HepG2 (cell line): ENCODE measurements around the gene DAB1. TPM values are rescaled to one million over a fixed set of nuclear protein-coding genes. Genes with fewer than 3 reads are reported as not detected.

ENCODE experiments used
- ATAC-seq: fragments of 200-7000 bp; cut with Tn5 transposase; 3 replicates; pipeline ENCODE4 v1.9.1; 2020; ENCODE audit warnings: mild to moderate bottlenecking, moderate library complexity
- BruUV-seq: library from RNA; stranded (reverse); fragments of 400-500 nt; replicated peaks from 2 replicates; lab custom pipeline; 2021; lab: Mats Ljungman, UMichigan
- CTCF ChIA-PET: fragments of 300-600 bp; formaldehyde crosslinking; extraction: SDS; loops from one replicate; lab custom pipeline; 2021; ENCODE audit warnings: low total read pairs, inconsistent platforms, low intra/inter-chr PET ratio; lab: Yijun Ruan, JAX
- POLR2A ChIA-PET: fragments of 350-600 bp; sonication (Branson Sonifier 250); formaldehyde crosslinking; loops from one replicate; lab custom pipeline; 2020; ENCODE audit warnings: antibody characterized with exemption, inconsistent platforms; lab: Yijun Ruan, JAX
- DNase-seq: peaks from one replicate; pipeline ENCODE4 v3.0.0-alpha.2; 2015; ENCODE audit warnings: low spot score
- FAIRE-seq: peaks from 3 replicates; lab custom pipeline; 2011; peaks lifted over from hg19 to GRCh38; lab: Jason Lieb, UNC
- H2AFZ ChIP-seq: one replicate; pipeline ENCODE4 v1.6.1; 2011; ENCODE audit warnings: low read length, inconsistent platforms
- H3K27ac ChIP-seq: fragments of 300-600 bp; 3 replicates; pipeline ENCODE4 v1.8.0; 2011; ENCODE audit warnings: mixed run types, mild to moderate bottlenecking, mixed read lengths, low read length, inconsistent platforms; ENCODE audit not compliant: insufficient read depth; ENCODE audit errors: extremely low read length
- H3K27me3 ChIP-seq, 2 experiments: fragments of 200-600 bp in 1 of 2; 2 replicates in 1 of 2; 3 replicates in 1 of 2; pipeline versions ENCODE4 v1.6.0 to v1.8.0; 2011; ENCODE audit warnings: low read length in 2 of 2, mild to moderate bottlenecking in 2 of 2, moderate library complexity in 2 of 2, inconsistent platforms in 1 of 2; ENCODE audit not compliant: insufficient read depth in 2 of 2, control insufficient read depth in 1 of 2
- H3K36me3 ChIP-seq, 2 experiments: fragments of 200-600 bp in 1 of 2; replicated peaks in 1 of 2; 2 replicates in 1 of 2; 3 replicates in 1 of 2; pipeline versions ENCODE4 v1.5.1 to v1.8.0; 2011; ENCODE audit warnings: low read length in 2 of 2, inconsistent platforms in 1 of 2; ENCODE audit not compliant: insufficient read depth in 2 of 2, control insufficient read depth in 1 of 2
- H3K4me1 ChIP-seq: 2 replicates; pipeline ENCODE4 v1.5.1; 2012; ENCODE audit warnings: low read length, inconsistent platforms; ENCODE audit not compliant: insufficient read depth
- H3K4me2 ChIP-seq: 2 replicates; pipeline ENCODE4 v1.6.0; 2011; ENCODE audit warnings: low read depth, low read length, inconsistent platforms
- H3K4me3 ChIP-seq, 3 experiments: fragments of 200-600 bp in 1 of 3; sonication (generic), shearing (Covaris generic) in 1 of 3; replicated peaks in 1 of 3; 2 replicates each; pipeline ENCODE4 v1.5.1; 2011 to 2016; ENCODE audit warnings: low read length in 3 of 3, inconsistent platforms in 2 of 3, low read depth in 2 of 3, mild to moderate bottlenecking in 2 of 3, control low read depth in 1 of 3, mixed read lengths in 1 of 3; ENCODE audit not compliant: insufficient read depth in 1 of 3
- H3K79me2 ChIP-seq: one replicate; pipeline ENCODE4 v1.6.1; 2011; ENCODE audit warnings: low read length, inconsistent platforms; ENCODE audit not compliant: insufficient read depth
- H3K9ac ChIP-seq: 2 replicates; pipeline ENCODE4 v1.6.0; 2011; ENCODE audit warnings: mild to moderate bottlenecking, low read depth, low read length, inconsistent platforms; ENCODE audit not compliant: insufficient read depth
- H3K9me3 ChIP-seq: 2 replicates; pipeline ENCODE4 v1.5.1; 2012; ENCODE audit warnings: mild to moderate bottlenecking, low read length
- H4K20me1 ChIP-seq: 2 replicates; pipeline ENCODE4 v1.6.0; 2011; ENCODE audit warnings: inconsistent platforms, mild to moderate bottlenecking, low read length, moderate library complexity; ENCODE audit not compliant: insufficient read depth
- HMGXB3 ChIP-seq: sonication (generic); formaldehyde crosslinking; IDR thresholded peaks from 2 replicates; pipeline ENCODE4 v1.4.0; 2020; ENCODE audit warnings: missing genetic modification reagents, borderline replicate concordance
- SP140L ChIP-seq: sonication (generic); formaldehyde crosslinking; IDR thresholded peaks from 2 replicates; pipeline ENCODE4 v1.4.0; 2020; ENCODE audit warnings: missing genetic modification reagents, borderline replicate concordance
- WGBS: methylation state at CpG from one replicate; pipeline ENCODE4 v1.1.6; 2017; ENCODE audit warnings: low lambda C conversion rate; 5-methylcytosine and 5-hydroxymethylcytosine counted together
- in situ Hi-C: cut with HindIII; loops from 2 replicates; pipeline ENCODE4 v1.10.0; 2017; ENCODE audit warnings: low pct_unique_long_range_greater_than_20kb; ENCODE audit not compliant: extremely low pct_ligation_motif_present
- intact Hi-C: fragments of 100-400 bp; cut with micrococcal nuclease; formaldehyde crosslinking; loops from one replicate; pipeline ENCODE4 v1.10.0; 2022; ENCODE audit not compliant: unreplicated experiment
- polyA plus RNA-seq, 8 experiments: library from polyadenylated mRNA; depleted of rRNA in 3 of 8; stranded (reverse) in 7 of 8; unstranded in 1 of 8; fragments of >200 nt; fragmentation: Illumina TruSeq in 4 of 8; extraction: Trizol in 4 of 8; gene quantifications; 2 replicates each; pipeline versions ENCODE4 v1.2.1 to v1.2.3, GENCODE V29; 2011 to 2016; ENCODE audit warnings: low read depth in 4 of 8, missing spikeins in 1 of 8, mixed read lengths in 1 of 8; ENCODE audit not compliant: insufficient read depth in 1 of 8
- total RNA-seq, 5 experiments: library from RNA; depleted of rRNA; stranded (reverse); fragments of >200 nt; fragmentation: Illumina TruSeq; extraction: Trizol; gene quantifications; 2 replicates each; pipeline ENCODE4 v1.2.3, GENCODE V29; 2016; ENCODE audit warnings: low read depth in 1 of 5

The DAB1 gene
- total and polyA plus RNA-seq, 2 of the 13 experiments (the other 11 are each of a cell fraction or from before 2014, with no cell fraction given): 0.04 to 0.13 TPM

- TF ChIP-seq HMGXB3 (CRISPR knock-in tag): no peak
Measured at GRCh38 chr1:57285992-57286391, 137.9 kb downstream of the DAB1 start (continued).

GRCh38 chr1:57282411-57282810 lies 141.4 kb downstream of the DAB1 start:
- DNase-seq (no peak), ATAC-seq (no peak), FAIRE-seq (no peak)
- in situ Hi-C loops: loop anchor here (25.0 kb wide), 1 partner anchor 445 kb away; no protein-coding TSS in a partner anchor
- Histone ChIP-seq H2AFZ (no peak overlapping the region), H3K9ac (no peak overlapping the region), H3K36me3 (no peaks in the 10 kb centered on the region), H3K4me2 (no peak overlapping the region), H3K27ac (peak overlapping the region; percentile 12), H3K9me3 (no peaks in the 10 kb centered on the region), H3K4me1 (peaks cover 54% of the 10 kb centered on the region), H3K4me3 (no peak overlapping the region), H3K79me2 (no peaks in the 10 kb centered on the region), H3K27me3 (no peaks in the 10 kb centered on the region), H4K20me1 (no peaks in the 10 kb centered on the region)
- no peak for TF ChIP-seq SP140L (CRISPR knock-in tag)
- 94% methylated on average over 2 of the region's 2 CpGs for WGBS
- ChIA-PET CTCF (no interaction called here), POLR2A (no interaction called here)
- intact Hi-C loops: loop anchor here (10.0 kb wide), 1 partner anchor 298 kb away; no protein-coding TSS in a partner anchor
- no TSS peak for BruUV-seq
